GM12892 (cell line): ENCODE results near the gene LIMK2.

Source experiments
- POLR2A ChIP-seq: IDR thresholded peaks from 2 replicates; pipeline ENCODE4 v1.6.1; 2011; ENCODE audit warnings: low read depth, low read length, control low read depth
- POLR2AphosphoS5 ChIP-seq: IDR thresholded peaks from 2 replicates; pipeline ENCODE4 v1.6.1; 2011; ENCODE audit warnings: low read depth, low read length, control low read depth

DNA sequence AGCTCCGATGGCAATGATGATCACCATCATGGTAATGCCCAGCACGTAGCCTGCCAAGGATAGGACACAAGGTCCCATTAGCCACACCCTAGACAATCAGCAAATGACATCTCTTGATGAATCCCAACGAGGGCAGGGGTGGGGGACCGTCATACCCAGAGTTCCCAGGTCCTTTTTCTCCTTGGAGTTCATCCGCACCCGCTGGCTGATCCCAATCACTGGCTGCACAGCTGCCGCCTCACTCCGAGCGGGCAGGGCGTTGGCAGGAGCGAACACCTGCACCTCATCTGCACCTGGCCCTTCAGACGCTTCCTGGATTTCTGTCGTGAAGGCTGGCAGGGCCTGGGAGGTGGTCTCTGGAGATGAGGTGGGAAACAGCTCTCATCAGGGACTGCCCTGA lies 77.2 kb downstream of the LIMK2 start:
- TF ChIP-seq POLR2AphosphoS5 (no peak), POLR2A (no peak)
